ENCODE results near the gene MAP7.
"Not testable (repeated sequence)": the region's sequence is repeated elsewhere in the genome, so short reads cannot be mapped to it uniquely, and the experiment has no call there.

The MAP7 gene

DNA sequence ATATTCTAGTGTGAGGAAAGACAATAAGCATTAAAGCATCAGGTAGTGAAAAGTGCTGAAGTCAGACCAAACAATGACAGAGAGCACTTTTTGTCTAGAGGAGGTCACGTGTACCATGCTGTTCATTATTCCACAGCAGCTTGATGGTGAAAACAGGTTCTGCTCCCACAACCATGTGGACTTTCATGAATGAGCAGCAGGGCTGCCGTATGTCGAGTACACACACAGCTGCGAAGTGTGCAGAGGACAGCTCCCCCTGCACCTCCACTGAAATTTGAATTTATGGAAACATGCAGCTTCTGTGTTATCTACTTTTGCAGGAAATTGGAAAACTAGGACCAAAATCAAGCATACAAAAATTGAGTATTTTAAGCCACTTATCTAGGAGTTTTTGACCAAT lies 85.3 kb downstream of the MAP7 start:
- no peak for DNase-seq

DNA sequence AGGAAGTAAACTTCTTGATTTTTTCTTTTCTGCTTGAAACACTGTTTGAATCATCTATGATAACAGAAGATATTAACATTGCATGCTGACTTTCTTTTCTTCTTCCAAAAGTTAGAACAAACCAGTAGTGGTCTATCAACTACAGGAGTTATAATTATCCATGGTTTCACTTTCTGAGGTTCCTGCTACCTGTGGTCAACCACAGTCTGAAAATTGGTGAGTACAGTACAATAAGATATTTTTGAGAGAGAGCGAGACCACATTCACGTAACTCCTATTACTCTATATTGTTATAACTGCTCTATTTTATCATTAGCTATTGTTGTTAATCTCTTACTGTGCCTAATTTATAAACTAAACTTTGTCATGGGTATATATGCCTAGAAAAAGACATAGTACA lies 86.1 kb downstream of the MAP7 start:
- no peak for DNase-seq

DNA sequence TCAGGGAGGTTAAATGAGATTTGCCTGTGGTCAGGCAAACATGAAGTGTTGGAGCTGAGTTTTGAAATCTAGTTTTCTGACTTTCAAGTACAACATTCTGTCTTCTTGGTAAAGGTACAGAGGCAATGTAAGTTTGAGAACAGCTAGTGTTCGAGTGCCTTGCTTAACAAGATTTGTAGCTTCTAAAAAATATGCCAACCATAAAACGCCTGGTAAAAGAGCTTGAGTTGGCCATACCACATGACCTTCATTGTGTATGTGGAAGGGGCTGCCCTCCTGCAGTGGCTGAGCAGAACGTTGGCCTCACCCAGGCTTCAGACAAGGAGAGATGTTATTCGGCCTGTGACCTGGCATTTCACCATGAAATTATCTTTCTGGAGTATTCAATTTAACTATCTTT lies 86.5 kb downstream of the MAP7 start:
- no peak for DNase-seq

- DNase-seq: no peak
Measured at GRCh38 chr6:136446579-136447187, 103.5 kb downstream of the MAP7 start.

DNA sequence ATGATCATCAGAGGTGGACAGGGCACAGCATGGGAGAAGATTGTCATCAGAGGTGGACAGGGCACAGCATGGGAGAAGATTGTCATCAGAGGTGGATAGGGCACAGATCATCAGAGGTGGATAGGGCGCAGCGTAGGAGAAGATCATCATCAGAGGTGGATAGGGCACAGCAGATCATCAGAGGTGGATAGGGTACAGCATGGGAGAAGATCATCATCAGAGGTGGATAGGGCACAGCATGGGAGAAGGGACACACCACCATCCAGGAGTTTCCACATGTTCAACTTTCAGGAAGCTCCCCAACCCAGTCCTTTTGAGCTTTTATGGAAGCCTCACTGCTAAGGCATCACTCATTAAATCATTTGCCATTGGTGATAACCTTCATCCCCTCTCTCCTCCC lies 104.1 kb downstream of the MAP7 start:
- no peak for DNase-seq

GRCh38 chr6:136445063-136445462 lies 105.2 kb downstream of the MAP7 start:
- no peak for DNase-seq

DNA sequence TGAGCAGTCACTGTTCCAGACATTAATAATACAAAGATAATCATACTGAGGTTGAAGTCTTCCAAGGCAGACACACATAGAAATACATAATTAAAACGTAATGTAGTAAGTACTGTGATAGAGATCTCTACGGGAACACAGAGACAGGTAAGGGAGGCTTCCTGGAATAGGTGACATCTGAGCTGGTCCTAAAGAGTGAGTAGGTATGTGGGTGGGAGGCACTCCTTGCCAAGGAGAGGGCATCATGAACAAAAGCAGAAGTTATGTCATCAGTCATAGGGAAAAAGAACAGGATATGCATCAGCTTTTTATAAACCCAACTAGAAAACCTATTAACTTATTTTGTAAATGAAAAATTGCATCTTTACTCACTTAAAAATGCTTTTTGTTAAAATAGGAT lies 110.0 kb downstream of the MAP7 start:
- DNase-seq: no peak

DNA sequence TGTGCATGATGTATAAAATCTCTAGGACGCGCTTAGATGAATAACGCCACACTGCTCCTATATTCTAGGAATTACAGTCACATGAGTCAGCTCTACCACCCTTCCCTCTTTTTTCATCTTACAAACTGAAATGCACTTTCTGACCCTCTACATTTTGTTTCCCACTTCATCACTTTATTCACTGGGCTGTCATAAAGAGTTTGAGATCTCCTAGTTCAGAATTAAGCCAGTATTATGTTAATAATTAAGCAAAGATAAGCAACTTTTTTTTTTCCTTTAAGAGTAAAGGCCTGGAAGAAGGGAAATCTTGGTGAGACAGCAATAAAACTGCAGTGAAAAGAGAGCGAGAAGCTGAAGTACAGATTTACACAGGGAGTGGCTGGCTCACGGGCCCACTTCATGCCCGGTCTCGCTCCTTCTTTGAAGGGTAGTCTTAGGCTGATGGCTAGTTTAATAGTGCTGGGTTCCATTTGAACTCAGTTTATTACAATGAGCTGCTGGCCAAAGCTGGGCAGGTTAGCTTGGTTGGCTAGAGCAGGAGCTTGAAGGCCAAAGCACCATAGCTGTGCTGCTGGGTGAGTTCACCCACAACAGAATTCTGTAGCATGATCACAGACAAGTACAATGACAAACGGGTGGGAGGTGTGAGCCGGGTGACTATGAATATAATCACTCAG lies 110.6 kb downstream of the MAP7 start:
- DNase-seq: no peak

GRCh38 chr6:136438441-136438840 lies 111.8 kb downstream of the MAP7 start:
- no peak for DNase-seq

DNA sequence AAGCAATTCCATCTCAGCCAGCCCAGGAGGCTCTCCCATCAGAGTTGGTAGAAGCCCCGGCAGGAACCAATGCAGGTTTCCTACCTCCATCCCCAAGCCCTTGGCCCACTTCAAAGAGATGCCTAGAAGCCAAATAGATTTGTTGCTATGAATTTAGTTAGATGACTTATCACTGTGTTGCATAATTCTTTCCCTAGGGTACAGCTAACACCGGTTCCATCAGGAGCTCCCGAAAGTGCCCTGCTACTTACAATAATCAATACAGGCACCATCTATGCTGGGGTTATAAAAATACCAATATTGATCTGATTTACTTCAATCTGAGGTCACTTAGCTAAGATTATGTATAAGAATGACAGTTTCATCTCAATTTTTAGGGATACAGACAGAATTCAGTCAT lies 113.0 kb downstream of the MAP7 start:
- no peak for DNase-seq

- DNase-seq: no peak
Measured at GRCh38 chr6:136435101-136435500, 115.1 kb downstream of the MAP7 start.

DNA sequence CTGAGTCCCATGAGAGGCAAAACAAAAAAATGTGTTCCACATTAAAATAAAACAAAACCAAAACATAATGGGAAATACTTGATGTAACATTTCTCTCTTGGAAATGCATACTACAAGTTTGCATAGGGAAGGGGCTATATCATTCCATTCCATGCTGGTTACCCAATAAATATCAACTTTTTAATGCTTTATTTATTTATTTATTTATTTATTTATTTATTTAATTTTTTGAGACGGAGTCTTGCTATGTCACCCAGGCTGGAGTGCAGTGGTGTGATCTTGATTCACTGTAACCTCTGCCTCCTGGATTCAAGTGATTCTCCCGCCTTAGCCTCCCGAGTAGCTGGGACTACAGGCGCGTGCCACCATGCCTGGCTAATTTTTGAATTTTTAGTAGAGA lies 118.9 kb downstream of the MAP7 start:
- DNase-seq: not testable (repeated sequence)

- no peak for DNase-seq
Measured at GRCh38 chr6:136429264-136430065, 120.8 kb downstream of the MAP7 start.

DNA sequence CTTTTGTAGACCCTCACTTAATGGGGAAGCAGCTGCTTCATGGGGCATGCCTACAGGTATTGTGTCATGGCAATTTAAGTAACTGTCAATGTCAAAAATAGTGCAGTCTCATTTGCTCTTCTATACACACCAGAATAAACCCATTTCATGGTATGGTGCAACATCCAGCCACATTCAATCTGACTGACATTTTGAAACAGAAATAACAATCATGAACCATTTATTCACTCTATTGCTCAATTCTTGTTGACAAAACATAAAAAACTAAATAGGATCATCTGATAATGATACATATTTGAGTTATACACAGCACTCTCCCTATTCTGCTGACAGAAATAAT lies 122.9 kb downstream of the MAP7 start:
- DNase-seq: no peak

GRCh38 chr6:136426627-136427377 lies 123.4 kb downstream of the MAP7 start:
- DNase-seq: no peak

GRCh38 chr6:136425793-136426192 lies 124.4 kb downstream of the MAP7 start:
- no peak for DNase-seq

DNA sequence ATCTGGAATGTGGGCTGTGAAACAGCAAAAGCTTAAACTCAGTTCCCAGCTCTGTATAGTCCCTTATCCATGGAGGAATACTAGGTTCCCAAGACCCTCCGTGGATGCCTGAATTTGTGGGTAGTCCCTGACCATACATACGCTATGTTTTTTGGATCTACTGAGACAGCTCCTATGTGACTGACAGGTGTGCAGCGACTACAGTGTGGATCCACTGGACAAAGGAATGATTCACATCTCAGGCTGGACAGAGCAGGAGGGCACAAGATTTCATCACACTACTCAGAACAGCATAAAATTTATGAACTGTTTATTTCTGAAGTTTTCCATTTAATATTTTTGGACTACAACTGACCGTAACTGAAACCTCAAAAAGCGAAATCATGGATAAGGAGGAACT lies 125.3 kb downstream of the MAP7 start:
- DNase-seq: no peak

DNA sequence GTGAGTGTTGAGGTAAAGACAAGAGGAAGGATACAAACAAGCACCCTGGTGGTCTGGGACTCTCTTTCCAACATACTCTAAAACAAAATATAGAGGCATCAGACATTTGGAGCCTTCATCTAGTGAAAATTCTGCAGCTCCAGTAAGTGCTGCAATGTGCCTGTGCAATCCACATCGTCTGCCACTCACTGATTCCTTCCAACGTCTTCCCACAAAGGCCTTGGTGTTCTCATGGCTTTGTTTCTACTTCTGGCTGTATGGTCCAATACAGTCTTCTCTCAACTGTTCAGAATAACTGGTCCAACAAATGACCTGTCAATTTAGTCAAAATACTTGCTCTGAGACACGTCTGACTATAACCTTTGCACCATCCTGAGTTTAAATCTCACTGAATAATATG lies 125.8 kb downstream of the MAP7 start:
- DNase-seq: no peak

GRCh38 chr6:136421537-136422158 lies 128.6 kb downstream of the MAP7 start:
- DNase-seq: no peak

DNA sequence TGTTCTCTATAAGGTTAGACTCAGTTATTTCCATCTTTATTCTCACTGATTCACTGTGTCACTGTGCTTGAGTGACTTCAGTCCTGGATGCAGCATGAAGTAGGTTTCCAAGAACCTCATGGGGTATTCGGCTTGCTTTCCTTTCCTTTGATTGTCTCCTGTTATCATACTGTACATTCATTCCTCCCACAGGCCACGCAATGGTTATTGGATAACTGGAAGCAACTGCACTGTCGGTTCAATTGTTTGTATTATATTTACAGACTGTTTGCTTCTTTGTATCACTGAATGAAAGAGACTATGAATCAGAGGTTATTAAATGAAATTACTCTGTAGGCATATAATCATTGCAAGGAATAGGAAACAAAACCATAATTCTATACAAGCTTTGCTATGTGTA lies 129.4 kb downstream of the MAP7 start:
- DNase-seq: no peak

DNA sequence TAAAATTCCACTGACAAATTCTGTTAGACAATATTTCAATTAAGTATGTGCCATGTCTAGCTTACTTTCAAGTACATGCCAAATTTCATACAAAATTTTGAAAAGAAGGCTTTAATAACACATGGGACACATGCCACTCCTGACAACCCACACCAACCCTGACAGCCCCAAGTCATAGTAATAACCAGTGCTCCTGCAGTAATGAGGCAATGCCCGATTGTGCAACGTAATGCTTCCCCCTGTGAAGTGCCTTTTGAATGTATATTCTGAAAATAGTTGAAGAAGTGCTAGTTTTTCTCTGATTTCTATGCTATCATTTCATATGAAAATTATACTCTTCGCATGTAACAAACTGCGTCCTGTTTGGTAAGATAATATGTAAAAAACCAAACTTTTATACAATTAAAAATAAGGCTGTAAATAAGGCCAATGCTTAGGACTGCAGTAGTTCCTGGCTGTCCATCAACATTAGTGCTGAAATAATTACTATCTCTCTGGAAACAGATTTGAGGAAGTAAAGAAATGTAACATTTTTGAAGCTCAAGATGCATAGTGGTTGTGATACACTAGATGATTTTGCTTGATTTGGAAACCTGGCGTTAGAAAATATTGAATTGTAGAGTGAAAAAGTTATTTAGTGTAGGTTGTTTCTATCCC lies 134.7 kb downstream of the MAP7 start:
- DNase-seq: no peak

GRCh38 chr6:136412410-136412809 lies 137.8 kb downstream of the MAP7 start:
- DNase-seq: no peak

Measured in NCI-H1105 treated with DMSO at 0.1 percent for 48 hours (cell line).